Measurements from ENCODE around the gene ACCSL. TPM values are rescaled to one million over a fixed set of nuclear protein-coding genes. Genes with fewer than 3 reads are reported as not detected.

The ACCSL gene
- not detected in 2 replicates for total RNA-seq

DNA sequence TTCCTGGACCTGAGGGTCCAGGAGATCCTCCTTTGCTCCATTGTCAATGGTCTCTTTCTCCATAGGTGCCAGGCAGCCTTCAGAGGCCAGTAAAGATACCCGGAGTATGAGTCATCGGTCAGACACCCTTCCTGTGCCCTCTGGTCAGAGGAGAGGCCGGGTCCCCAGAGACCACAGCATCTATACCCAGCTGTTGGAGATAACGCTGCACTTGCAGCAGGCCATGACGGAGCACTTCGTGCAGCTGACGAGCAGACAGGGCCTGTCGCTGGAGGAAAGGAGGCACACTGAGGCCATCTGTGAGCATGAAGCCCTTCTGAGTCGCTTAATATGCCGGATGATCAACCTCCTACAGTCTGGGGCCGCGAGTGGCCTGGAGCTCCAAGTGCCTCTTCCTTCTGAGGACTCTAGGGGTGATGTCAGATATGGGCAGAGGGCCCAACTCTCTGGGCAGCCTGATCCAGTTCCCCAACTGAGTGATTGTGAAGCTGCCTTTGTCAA is at the start of gene ACCSL:
ACCSL (plus strand) TSS at position 51 of the 501 bp plus-strand sequence; CDS start at position 107, 56 bp downstream.
- TF ChIP-seq, protein P1, sequence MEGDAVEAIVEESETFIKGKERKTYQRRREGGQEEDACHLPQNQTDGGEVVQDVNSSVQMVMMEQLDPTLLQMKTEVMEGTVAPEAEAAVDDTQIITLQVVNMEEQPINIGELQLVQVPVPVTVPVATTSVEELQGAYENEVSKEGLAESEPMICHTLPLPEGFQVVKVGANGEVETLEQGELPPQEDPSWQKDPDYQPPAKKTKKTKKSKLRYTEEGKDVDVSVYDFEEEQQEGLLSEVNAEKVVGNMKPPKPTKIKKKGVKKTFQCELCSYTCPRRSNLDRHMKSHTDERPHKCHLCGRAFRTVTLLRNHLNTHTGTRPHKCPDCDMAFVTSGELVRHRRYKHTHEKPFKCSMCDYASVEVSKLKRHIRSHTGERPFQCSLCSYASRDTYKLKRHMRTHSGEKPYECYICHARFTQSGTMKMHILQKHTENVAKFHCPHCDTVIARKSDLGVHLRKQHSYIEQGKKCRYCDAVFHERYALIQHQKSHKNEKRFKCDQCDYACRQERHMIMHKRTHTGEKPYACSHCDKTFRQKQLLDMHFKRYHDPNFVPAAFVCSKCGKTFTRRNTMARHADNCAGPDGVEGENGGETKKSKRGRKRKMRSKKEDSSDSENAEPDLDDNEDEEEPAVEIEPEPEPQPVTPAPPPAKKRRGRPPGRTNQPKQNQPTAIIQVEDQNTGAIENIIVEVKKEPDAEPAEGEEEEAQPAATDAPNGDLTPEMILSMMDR (IDR thresholded peaks at IDR 0.05; ENCODE audit: insufficient read depth, low read length, poor library complexity, severe bottlenecking): no peak
- no peak for DNase-seq (ENCODE audit: low read depth)
- Histone ChIP-seq H3K4me3 (ENCODE audit: low read depth, low read length) (no peak within 1 kb of the TSS), H3K36me3 (ENCODE audit: control insufficient read depth, insufficient read depth, low read length) (no peaks in the 10 kb centered on the region), H3K27me3 (ENCODE audit: control insufficient read depth, insufficient read depth, low read length) (no peaks in the 10 kb centered on the region)

DNA sequence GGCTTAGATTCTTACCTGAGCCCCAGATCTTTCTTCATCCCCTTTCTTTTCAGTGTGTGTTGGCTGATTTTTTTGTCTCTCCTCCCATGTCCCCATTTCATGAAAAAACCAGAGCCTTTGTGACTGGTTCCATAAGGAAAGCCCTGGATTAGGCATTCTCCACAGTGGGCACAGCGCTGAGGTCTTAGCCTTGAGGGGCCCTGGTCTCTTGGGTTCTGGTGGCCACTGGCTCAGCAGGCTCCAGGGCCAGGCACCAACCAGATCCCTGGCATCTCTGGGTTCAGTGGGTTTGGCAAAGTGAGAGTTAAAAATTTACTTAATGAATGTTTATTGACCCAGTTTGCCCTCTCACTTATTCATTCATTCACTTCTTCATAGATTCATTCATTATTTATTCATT is 49.5 kb upstream of the ACCSL start:
- TF ChIP-seq, protein P1 (IDR thresholded peaks at IDR 0.05; ENCODE audit: insufficient read depth, low read length, poor library complexity, severe bottlenecking): no peak
- Histone ChIP-seq H3K36me3 (ENCODE audit: control insufficient read depth, insufficient read depth, low read length) (no peaks in the 10 kb centered on the region), H3K4me3 (ENCODE audit: low read depth, low read length) (no peak overlapping the region), H3K27me3 (ENCODE audit: control insufficient read depth, insufficient read depth, low read length) (peaks cover 12% of the 10 kb centered on the region)
- DNase-seq (ENCODE audit: low read depth): no peak

DNA sequence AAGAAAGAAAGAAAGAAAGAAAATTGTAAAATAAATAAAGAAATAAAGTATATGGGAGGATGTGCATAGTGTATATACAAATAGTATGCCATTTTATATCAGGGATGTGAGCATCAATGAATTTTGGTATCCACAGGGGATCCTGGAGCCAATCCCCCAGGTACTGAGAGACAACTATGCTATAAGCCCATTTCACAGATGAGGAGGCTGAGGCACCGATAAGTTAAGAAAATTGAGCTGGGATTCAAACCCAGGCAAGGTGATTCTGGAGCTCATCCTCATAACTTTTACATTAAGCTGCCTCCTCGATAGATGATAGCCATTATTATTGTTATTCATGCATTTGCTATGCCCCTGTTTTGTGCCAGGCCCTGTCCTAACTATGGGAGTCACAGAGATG is 47.0 kb upstream of the ACCSL start:
- no peak overlapping the region for H3K4me3 ChIP-seq (ENCODE audit: low read depth, low read length)
- TF ChIP-seq, protein P1 (IDR thresholded peaks at IDR 0.05; ENCODE audit: insufficient read depth, low read length, poor library complexity, severe bottlenecking): no peak
- no peaks in the 10 kb centered on the region for H3K36me3 ChIP-seq (ENCODE audit: control insufficient read depth, insufficient read depth, low read length)
- no peak for DNase-seq (ENCODE audit: low read depth)
- H3K27me3 ChIP-seq (ENCODE audit: control insufficient read depth, insufficient read depth, low read length): peaks cover 19% of the 10 kb centered on the region

DNA sequence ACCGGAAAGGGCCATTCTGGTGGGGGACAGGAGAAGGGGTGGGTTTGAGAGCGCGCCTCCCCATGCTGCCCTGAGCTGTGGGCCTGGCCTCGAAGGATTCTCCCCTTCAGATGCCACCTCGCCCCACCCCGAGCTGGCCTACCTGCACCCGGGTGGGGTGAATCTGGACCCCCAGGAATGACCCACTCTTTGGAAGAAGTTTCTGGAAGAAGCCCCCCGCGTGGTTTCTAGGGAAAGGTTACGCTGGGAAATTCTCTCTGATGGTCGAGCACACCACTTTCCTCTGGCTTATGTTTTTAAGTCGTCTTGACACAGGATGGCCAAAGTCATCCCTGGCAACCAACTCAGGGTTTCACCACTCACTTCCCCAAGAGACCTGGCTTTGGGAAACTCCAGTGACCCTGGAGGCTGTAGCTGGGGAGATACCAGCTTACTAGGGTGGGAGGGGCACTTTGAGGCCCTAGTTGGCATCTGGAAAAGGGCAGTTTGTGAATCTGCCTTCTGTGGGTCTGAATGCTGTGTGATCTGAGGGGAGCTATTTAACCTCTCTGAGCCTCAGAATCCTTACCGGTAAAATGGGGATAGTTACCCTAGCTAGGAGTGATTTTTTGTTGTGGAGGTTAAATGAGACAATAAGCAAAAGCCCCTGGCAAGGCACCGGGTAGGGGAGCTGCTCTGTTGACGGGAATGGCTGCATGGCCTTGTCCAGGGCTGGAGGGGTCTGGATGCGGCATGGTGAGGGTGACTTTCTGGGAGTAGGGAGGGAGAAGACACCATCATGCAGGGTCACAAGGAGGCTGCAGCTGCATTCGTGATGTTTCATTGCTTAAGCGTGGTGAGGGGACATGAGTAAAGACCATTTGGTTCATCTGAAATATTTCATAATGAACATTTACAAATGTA is 45.3 kb upstream of the ACCSL start:
- DNase-seq (ENCODE audit: low read depth): no peak

DNA sequence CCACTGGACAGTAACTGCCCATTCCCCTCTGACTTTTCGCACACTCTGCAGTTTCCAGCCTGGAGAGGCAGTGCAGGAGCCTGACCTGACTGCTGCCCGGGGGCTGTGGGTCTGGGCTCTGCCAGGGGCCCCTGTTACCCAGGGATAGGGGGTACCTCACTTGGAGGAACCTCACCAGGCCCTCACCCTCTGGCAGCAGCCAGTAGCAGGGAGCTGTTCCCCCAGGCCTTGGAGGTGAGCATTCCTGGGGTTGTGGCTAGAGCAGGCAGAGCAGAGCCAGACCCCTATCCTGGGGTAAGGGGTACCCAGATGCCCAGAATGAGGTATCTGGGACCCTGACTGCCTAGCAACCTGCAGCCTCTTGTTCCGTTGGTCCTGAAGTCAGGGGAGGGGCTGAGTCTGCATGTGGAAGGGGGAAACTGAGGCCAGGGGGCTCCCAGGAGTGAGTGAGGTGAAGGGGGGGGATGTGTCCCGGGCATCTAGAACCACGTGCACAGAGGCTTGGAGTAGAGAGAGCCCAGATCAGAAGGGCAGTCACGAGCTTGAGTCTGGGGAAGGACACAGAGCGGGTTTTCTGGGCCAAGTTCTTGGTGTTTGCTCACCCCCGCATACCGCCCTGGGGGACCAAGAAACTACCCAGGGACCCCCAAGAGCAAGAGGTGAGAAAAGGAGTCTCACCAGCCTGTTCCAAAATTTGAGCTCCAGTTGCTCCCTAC is 43.9 kb upstream of the ACCSL start:
- H3K36me3 ChIP-seq (ENCODE audit: control insufficient read depth, insufficient read depth, low read length): no peaks in the 10 kb centered on the region
- TF ChIP-seq, protein P1 (IDR thresholded peaks at IDR 0.05; ENCODE audit: insufficient read depth, low read length, poor library complexity, severe bottlenecking): no peak
- no peak overlapping the region for H3K4me3 ChIP-seq (ENCODE audit: low read depth, low read length)
- H3K27me3 ChIP-seq (ENCODE audit: control insufficient read depth, insufficient read depth, low read length): peaks cover 16% of the 10 kb centered on the region
- DNase-seq (ENCODE audit: low read depth): no peak

More for the DNA sequence above, 45.3 kb upstream of the ACCSL start:
- H3K27me3 ChIP-seq (ENCODE audit: control insufficient read depth, insufficient read depth, low read length): peaks cover 19% of the 10 kb centered on the region
- H3K4me3 ChIP-seq (ENCODE audit: low read depth, low read length): no peak overlapping the region
- TF ChIP-seq, protein P1 (IDR thresholded peaks at IDR 0.05; ENCODE audit: insufficient read depth, low read length, poor library complexity, severe bottlenecking): no peak
- no peaks in the 10 kb centered on the region for H3K36me3 ChIP-seq (ENCODE audit: control insufficient read depth, insufficient read depth, low read length)

Data from kidney epithelial cell (primary cell).